IMR-90 (cell line): ENCODE results near the gene SLC44A4. TPM values are rescaled to one million over a fixed set of nuclear protein-coding genes. Genes with fewer than 3 reads are reported as not detected.

Experiments used
- ATAC-seq: fragments of 200-7000 bp; cut with Tn5 transposase; 2 replicates; pipeline ENCODE4 v1.9.1; 2020; ENCODE audit warnings: low read depth, mild to moderate bottlenecking, moderate library complexity
- BruUV-seq: library from RNA; stranded (reverse); fragments of 400-500 nt; replicated peaks from 2 replicates; lab custom pipeline; 2021; lab: Mats Ljungman, UMichigan
- CTCF ChIA-PET: fragments of 300-600 bp; formaldehyde crosslinking; extraction: SDS; loops from one replicate; lab custom pipeline; 2021; ENCODE audit warnings: antibody characterized with exemption; lab: Yijun Ruan, JAX
- POLR2A ChIA-PET: fragments of 300-600 bp; sonication (Branson Sonifier 250); formaldehyde crosslinking; loops from one replicate; lab custom pipeline; 2022; ENCODE audit warnings: antibody characterized with exemption; ENCODE audit not compliant: unreplicated experiment; lab: Charles Lee
- DNase-seq: peaks from one replicate; pipeline ENCODE4 v3.0.0; 2013
- H2AFZ ChIP-seq: replicated peaks from 2 replicates; pipeline ENCODE3; 2013; ENCODE audit warnings: low read length, mild to moderate bottlenecking; ENCODE audit not compliant: poor library complexity
- H2AK5ac ChIP-seq: 2 replicates; pipeline ENCODE4 v1.6.1; 2013; ENCODE audit warnings: low read depth, low read length, inconsistent platforms
- H2AK9ac ChIP-seq: replicated peaks from 2 replicates; pipeline ENCODE3; 2013; ENCODE audit warnings: mild to moderate bottlenecking, low read depth, low read length, moderate library complexity; ENCODE audit not compliant: poor library complexity
- H2BK120ac ChIP-seq: 2 replicates; pipeline ENCODE4 v1.6.1; 2013; ENCODE audit warnings: low read depth, low read length, inconsistent platforms
- H2BK15ac ChIP-seq: 3 replicates; pipeline ENCODE4 v1.6.1; 2013; ENCODE audit warnings: low read depth, low read length, inconsistent platforms
- H2BK20ac ChIP-seq: 2 replicates; pipeline ENCODE4 v1.6.1; 2013; ENCODE audit warnings: low read depth, mild to moderate bottlenecking, inconsistent platforms, low read length, moderate library complexity
- H2BK5ac ChIP-seq: 2 replicates; pipeline ENCODE4 v1.6.1; 2013; ENCODE audit warnings: mild to moderate bottlenecking, low read depth, low read length, inconsistent platforms; ENCODE audit not compliant: poor library complexity, severe bottlenecking
- H3K14ac ChIP-seq: replicated peaks from 2 replicates; pipeline ENCODE4 v1.6.1; 2013; ENCODE audit warnings: low read depth, low read length, inconsistent platforms
- H3K18ac ChIP-seq: 2 replicates; pipeline ENCODE4 v1.6.1; 2013; ENCODE audit warnings: low read depth, low read length, control low read depth
- H3K23ac ChIP-seq: 2 replicates; pipeline ENCODE4 v1.6.1; 2013; ENCODE audit warnings: low read depth, low read length, inconsistent platforms
- H3K27ac ChIP-seq: 2 replicates; pipeline ENCODE4 v1.5.1; 2013; ENCODE audit warnings: mild to moderate bottlenecking, control low read depth, low read length; ENCODE audit not compliant: insufficient read depth
- H3K27me3 ChIP-seq: 2 replicates; pipeline ENCODE4 v1.6.1; 2013; ENCODE audit warnings: low read length; ENCODE audit not compliant: control insufficient read depth, insufficient read depth
- H3K36me3 ChIP-seq: 2 replicates; pipeline ENCODE4 v1.6.1; 2013; ENCODE audit warnings: low read length, mixed read lengths; ENCODE audit not compliant: control insufficient read depth, insufficient read depth
- H3K4ac ChIP-seq: 2 replicates; pipeline ENCODE4 v1.6.1; 2013; ENCODE audit warnings: low read depth, low read length, inconsistent platforms
- H3K4me1 ChIP-seq: 2 replicates; pipeline ENCODE4 v1.6.1; 2013; ENCODE audit warnings: low read length, mixed read lengths; ENCODE audit not compliant: control insufficient read depth, insufficient read depth
- H3K4me2 ChIP-seq: 2 replicates; pipeline ENCODE4 v1.6.1; 2013; ENCODE audit warnings: low read depth, mild to moderate bottlenecking, control low read depth, low read length, moderate library complexity
- H3K4me3 ChIP-seq: 2 replicates; pipeline ENCODE4 v1.5.1; 2013; ENCODE audit warnings: low read depth, mild to moderate bottlenecking, control low read depth, low read length, moderate library complexity; ENCODE audit not compliant: insufficient read depth
- H3K56ac ChIP-seq: 2 replicates; pipeline ENCODE4 v1.6.1; 2013; ENCODE audit warnings: low read length, inconsistent platforms; ENCODE audit not compliant: insufficient read depth; ENCODE audit errors: extremely low read depth
- H3K79me1 ChIP-seq, 2 experiments: 2 replicates each; pipeline ENCODE4 v1.6.1; 2013; ENCODE audit warnings: low read length in 2 of 2, inconsistent platforms in 1 of 2, low read depth in 1 of 2
- H3K9ac ChIP-seq: 2 replicates; pipeline ENCODE4 v1.6.1; 2013; ENCODE audit warnings: low read depth, low read length, control low read depth
- H3K9me1 ChIP-seq: 2 replicates; pipeline ENCODE4 v1.6.1; 2013; ENCODE audit warnings: low read length, inconsistent platforms; ENCODE audit not compliant: insufficient read depth
- H3K9me3 ChIP-seq: 2 replicates; pipeline ENCODE4 v1.6.1; 2013; ENCODE audit warnings: low read length; ENCODE audit not compliant: control insufficient read depth, insufficient read depth
- H4K20me1 ChIP-seq: 2 replicates; pipeline ENCODE4 v1.6.1; 2013; ENCODE audit warnings: low read length, inconsistent platforms; ENCODE audit not compliant: insufficient read depth
- H4K5ac ChIP-seq: 2 replicates; pipeline ENCODE4 v1.6.1; 2013; ENCODE audit warnings: mild to moderate bottlenecking, low read depth, low read length, control low read depth
- H4K8ac ChIP-seq, 2 experiments: 2 replicates each; pipeline ENCODE4 v1.6.1; 2013; ENCODE audit warnings: low read depth in 2 of 2, low read length in 2 of 2, control low read depth in 1 of 2, inconsistent platforms in 1 of 2
- H4K91ac ChIP-seq: 2 replicates; pipeline ENCODE4 v1.6.1; 2013; ENCODE audit warnings: low read depth, low read length, inconsistent platforms; ENCODE audit not compliant: insufficient read depth
- BHLHE40 ChIP-seq: fragments of 150-350 bp; IDR thresholded peaks from 2 replicates; pipeline ENCODE4 v1.6.1; 2016; ENCODE audit warnings: mild to moderate bottlenecking, low read depth, low read length
- CHD1 ChIP-seq: IDR thresholded peaks from 2 replicates; pipeline ENCODE4 v1.6.1; 2012; ENCODE audit warnings: low read depth, low read length, improper control_type of control experiment
- MAZ ChIP-seq: IDR thresholded peaks from 2 replicates; pipeline ENCODE4 v1.6.1; 2012; ENCODE audit warnings: low read depth, mild to moderate bottlenecking, low read length, improper control_type of control experiment, moderate library complexity, borderline replicate concordance
- MXI1 ChIP-seq: IDR thresholded peaks from 2 replicates; pipeline ENCODE4 v1.6.1; 2012; ENCODE audit warnings: low read depth, mild to moderate bottlenecking, low read length, moderate library complexity, borderline replicate concordance
- RFX5 ChIP-seq: IDR thresholded peaks from 2 replicates; pipeline ENCODE4 v1.8.0; 2012; ENCODE audit warnings: low read depth, mild to moderate bottlenecking, low read length, moderate library complexity
- WGBS, 2 experiments: methylation state at CpG; one replicate each; pipeline versions ENCODE4 v1.1.5 to v1.1.7; 2013; ENCODE audit warnings: missing lambda C conversion rate in 2 of 2; ENCODE audit not compliant: insufficient read length in 1 of 2; ENCODE audit errors: extremely low coverage in 2 of 2; 5-methylcytosine and 5-hydroxymethylcytosine counted together
- dilution Hi-C: fragments of 300-500 bp; cut with HindIII; formaldehyde crosslinking; loops from one replicate; pipeline ENCODE4 v1.14.3; 2018; ENCODE audit warnings: low sequenced_read_pairs; ENCODE audit not compliant: unreplicated experiment
- in situ Hi-C: fragments of 300-500 bp; cut with MboI; formaldehyde crosslinking; loops from 3 replicates; pipeline ENCODE4 v1.14.3; 2019; ENCODE audit warnings: low sequenced_read_pairs, inconsistent platforms, mixed read lengths
- intact Hi-C: fragments of 100-400 bp; cut with micrococcal nuclease; formaldehyde crosslinking; loops from 2 replicates; pipeline ENCODE4 v1.10.0; 2022
- polyA plus RNA-seq, 3 experiments: library from polyadenylated mRNA; depleted of rRNA; stranded (reverse); fragments of >200 nt; gene quantifications; 2 replicates each; pipeline ENCODE4 v1.2.3, GENCODE V29; 2012; ENCODE audit warnings: low replicate concordance in 1 of 3
- total RNA-seq: library from RNA; depleted of rRNA; stranded (reverse); fragments of >200 nt; gene quantifications from 2 replicates; pipeline ENCODE4 v1.2.3, GENCODE V29; 2012
- TF ChIP-seq, protein P1 (sequence below): fragments of 150-350 bp; IDR thresholded peaks from 2 replicates; pipeline ENCODE4 v1.6.1; 2017; ENCODE audit warnings: mild to moderate bottlenecking, antibody characterized with exemption, low read length, low read depth

The SLC44A4 gene
- total and polyA plus RNA-seq, 2 of the 4 experiments (the other 2 are of a cell fraction) = 0.14 to 0.36 TPM

DNA sequence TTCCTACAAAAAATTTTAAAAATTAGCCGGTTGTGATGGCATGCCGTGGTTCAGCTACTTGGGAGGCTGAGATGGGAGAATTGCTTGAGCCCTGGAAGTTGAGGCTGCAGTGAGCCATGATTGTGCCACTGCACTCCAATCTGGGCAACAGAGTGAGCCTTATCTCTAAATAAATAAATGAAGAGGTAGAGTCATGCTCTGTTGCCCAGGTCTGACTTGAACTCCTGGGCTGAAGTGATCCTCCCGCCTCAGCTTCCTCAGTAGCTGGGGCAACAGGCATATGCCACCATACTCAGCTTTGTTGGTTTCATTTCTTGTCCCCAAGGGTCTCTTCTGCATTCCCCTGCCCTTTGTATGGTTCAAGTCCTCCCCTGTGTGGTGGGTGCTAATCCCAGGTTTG, 34.3 kb downstream of the SLC44A4 start (continued):
- TF ChIP-seq, protein P1, sequence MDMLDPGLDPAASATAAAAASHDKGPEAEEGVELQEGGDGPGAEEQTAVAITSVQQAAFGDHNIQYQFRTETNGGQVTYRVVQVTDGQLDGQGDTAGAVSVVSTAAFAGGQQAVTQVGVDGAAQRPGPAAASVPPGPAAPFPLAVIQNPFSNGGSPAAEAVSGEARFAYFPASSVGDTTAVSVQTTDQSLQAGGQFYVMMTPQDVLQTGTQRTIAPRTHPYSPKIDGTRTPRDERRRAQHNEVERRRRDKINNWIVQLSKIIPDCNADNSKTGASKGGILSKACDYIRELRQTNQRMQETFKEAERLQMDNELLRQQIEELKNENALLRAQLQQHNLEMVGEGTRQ = no peak
- TF ChIP-seq MXI1 (no peak), BHLHE40 (no peak)

DNA sequence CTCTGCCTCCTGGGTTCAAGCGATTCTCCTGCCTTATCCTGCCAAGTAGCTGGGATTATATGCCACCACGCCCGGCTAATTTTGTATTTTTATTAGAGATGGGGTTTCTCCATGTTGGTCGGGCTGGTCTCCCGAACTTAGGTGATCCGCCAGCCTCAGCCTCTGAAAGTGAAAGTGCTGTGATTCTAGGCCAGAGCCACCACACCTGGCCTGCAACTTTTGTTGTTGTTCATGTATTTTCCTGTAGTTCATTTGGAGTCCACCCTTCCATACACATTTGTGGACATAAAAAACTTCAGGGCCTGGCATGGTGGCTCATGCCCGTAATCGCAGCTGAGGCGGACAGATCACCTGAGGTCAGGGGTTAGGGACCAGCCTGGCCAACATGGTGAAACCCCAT, 36.7 kb downstream of the SLC44A4 start:
- TF ChIP-seq, protein P1 = no peak
- TF ChIP-seq RFX5 = no peak
- TF ChIP-seq CHD1 = no peak
- TF ChIP-seq MAZ = no peak
- intact Hi-C loops (no loop called here), dilution Hi-C loops (no loop called here), in situ Hi-C loops (no loop called here)
- ATAC-seq (no peak), DNase-seq (no peak)
- H2AK9ac ChIP-seq = no peak overlapping the region
- H3K9me3 ChIP-seq = no peaks in the 10 kb centered on the region
- no peak overlapping the region for H3K9ac ChIP-seq
- H3K27ac ChIP-seq = no peak overlapping the region
- no peaks in the 10 kb centered on the region for H3K27me3 ChIP-seq
- H3K14ac ChIP-seq = no peak overlapping the region
- no peak overlapping the region for H4K5ac ChIP-seq
- H3K79me1 ChIP-seq = peaks cover 14 to 24% of the 10 kb centered on the region in 2 experiments; a peak in 3 of 4 replicates
- no peak overlapping the region for H3K56ac ChIP-seq
- no peak overlapping the region for H2BK15ac ChIP-seq
- H4K20me1 ChIP-seq = peaks cover 41% of the 10 kb centered on the region
- peaks cover 37% of the 10 kb centered on the region for H3K36me3 ChIP-seq
- peaks cover 5% of the 10 kb centered on the region for H3K9me1 ChIP-seq
- H3K4ac ChIP-seq = no peak overlapping the region
- no peak overlapping the region for H3K4me2 ChIP-seq
- H2AFZ ChIP-seq = no peak overlapping the region
- H2BK20ac ChIP-seq = no peak overlapping the region
- no CpG with 5 or more reads among the region's 9 CpGs for WGBS, 2 experiments
- H3K18ac ChIP-seq = no peak overlapping the region
- H2BK120ac ChIP-seq = no peak overlapping the region
- peaks cover 8% of the 10 kb centered on the region for H3K4me1 ChIP-seq
- H3K4me3 ChIP-seq = no peak overlapping the region
- POLR2A ChIA-PET = no interaction called here
- H2BK5ac ChIP-seq = no peak overlapping the region
- CTCF ChIA-PET = no interaction called here
- no peak overlapping the region for H2AK5ac ChIP-seq
- no peak overlapping the region for H3K23ac ChIP-seq
- no TSS peak for BruUV-seq
- H4K91ac ChIP-seq = no peak overlapping the region
- H4K8ac ChIP-seq = no peak overlapping the region
